HEK293 (cell line): ENCODE measurements around the gene DCLK1.

Experiments
- CTCF ChIA-PET: fragments of 350-600 bp; formaldehyde crosslinking; extraction: SDS; loops from one replicate; lab custom pipeline; 2021; ENCODE audit warnings: antibody characterized with exemption; lab: Yijun Ruan, JAX
- POLR2A ChIA-PET: fragments of 300-600 bp; formaldehyde crosslinking; extraction: SDS; loops from one replicate; lab custom pipeline; 2020; ENCODE audit warnings: antibody characterized with exemption, inconsistent platforms; lab: Yijun Ruan, JAX
- H3K27ac ChIP-seq: fragments of 200-500 bp; sonication (Bioruptor generic); 2 replicates; pipeline ENCODE4 v1.5.1; 2014; ENCODE audit warnings: low read depth, low read length, control low read depth, inconsistent platforms; ENCODE audit errors: extremely low read depth
- H3K36me3 ChIP-seq, 2 experiments: fragments of 200-500 bp in 1 of 2; sonication (Bioruptor generic) in 1 of 2; 1 replicate in 1 of 2; 2 replicates in 1 of 2; pipeline ENCODE4 v1.5.1; 2014 to 2017; ENCODE audit warnings: inconsistent platforms in 2 of 2, low read length in 2 of 2; ENCODE audit not compliant: control insufficient read depth in 2 of 2, insufficient read depth in 1 of 2
- H3K4me1 ChIP-seq: fragments of 200-500 bp; sonication (Bioruptor generic); 2 replicates; pipeline ENCODE4 v1.5.1; 2014; ENCODE audit warnings: mild to moderate bottlenecking, low read length, inconsistent platforms; ENCODE audit not compliant: control insufficient read depth, insufficient read depth
- H3K4me3 ChIP-seq: 2 replicates; pipeline ENCODE4 v1.5.1; 2011; ENCODE audit warnings: low read depth, mild to moderate bottlenecking, control low read depth, low read length, moderate library complexity
- H3K9me3 ChIP-seq: fragments of 200-500 bp; sonication (Bioruptor generic); 2 replicates; pipeline ENCODE4 v1.5.1; 2014; ENCODE audit warnings: low read depth, low read length, inconsistent platforms; ENCODE audit not compliant: control insufficient read depth, insufficient read depth
- KLF8 ChIP-seq: fragments of 450-650 bp; formaldehyde crosslinking; IDR thresholded peaks from 2 replicates; pipeline ENCODE4 v1.5.1; 2016; ENCODE audit warnings: missing biosample characterization, missing genetic modification characterization
- PRDM2 ChIP-seq: fragments of 450-650 bp; formaldehyde crosslinking; IDR thresholded peaks from 2 replicates; pipeline ENCODE4 v1.5.1; 2016; ENCODE audit warnings: missing biosample characterization, missing genetic modification characterization, borderline replicate concordance
- PRDM6 ChIP-seq: fragments of 450-650 bp; formaldehyde crosslinking; IDR thresholded peaks from 2 replicates; pipeline ENCODE4 v1.5.1; 2017; ENCODE audit warnings: missing biosample characterization, missing genetic modification characterization
- YY1 ChIP-seq: fragments of 450-650 bp; formaldehyde crosslinking; IDR thresholded peaks from 2 replicates; pipeline ENCODE4 v1.5.1; 2018; ENCODE audit warnings: missing biosample characterization, missing genetic modification characterization
- ZBTB21 ChIP-seq: fragments of 450-650 bp; formaldehyde crosslinking; IDR thresholded peaks from 2 replicates; pipeline ENCODE4 v1.5.1; 2017; ENCODE audit warnings: missing biosample characterization, missing genetic modification characterization
- ZBTB44 ChIP-seq: fragments of 450-650 bp; IDR thresholded peaks from 2 replicates; pipeline ENCODE4 v1.5.1; 2018; ENCODE audit warnings: missing biosample characterization, mild to moderate bottlenecking, missing genetic modification characterization
- ZNF10 ChIP-seq: fragments of 450-650 bp; formaldehyde crosslinking; IDR thresholded peaks from 2 replicates; pipeline ENCODE4 v1.5.1; 2017; ENCODE audit warnings: missing biosample characterization, missing genetic modification characterization
- ZNF133 ChIP-seq: fragments of 450-650 bp; formaldehyde crosslinking; IDR thresholded peaks from 2 replicates; pipeline ENCODE4 v1.5.1; 2016; ENCODE audit warnings: missing biosample characterization, missing genetic modification characterization
- ZNF140 ChIP-seq: fragments of 450-650 bp; formaldehyde crosslinking; IDR thresholded peaks from 2 replicates; pipeline ENCODE4 v1.5.1; 2016; ENCODE audit warnings: missing biosample characterization, missing genetic modification characterization
- ZNF16 ChIP-seq: fragments of 450-650 bp; formaldehyde crosslinking; IDR thresholded peaks from 2 replicates; pipeline ENCODE4 v1.5.1; 2016; ENCODE audit warnings: low read depth, missing biosample characterization, missing genetic modification characterization
- ZNF202 ChIP-seq: fragments of 450-650 bp; formaldehyde crosslinking; IDR thresholded peaks from 2 replicates; pipeline ENCODE4 v1.5.1; 2016; ENCODE audit warnings: missing biosample characterization, missing genetic modification characterization, borderline replicate concordance
- ZNF24 ChIP-seq: fragments of 450-650 bp; formaldehyde crosslinking; IDR thresholded peaks from 2 replicates; pipeline ENCODE4 v1.5.1; 2016; ENCODE audit warnings: missing biosample characterization, missing genetic modification characterization
- ZNF302 ChIP-seq: fragments of 450-650 bp; formaldehyde crosslinking; IDR thresholded peaks from 2 replicates; pipeline ENCODE4 v1.5.1; 2016; ENCODE audit warnings: missing biosample characterization, missing genetic modification characterization, low read depth
- ZNF335 ChIP-seq: fragments of 450-650 bp; formaldehyde crosslinking; conservative IDR thresholded peaks from 2 replicates; pipeline ENCODE4 v1.5.1; 2016; ENCODE audit warnings: missing biosample characterization, missing genetic modification characterization
- ZNF366 ChIP-seq: fragments of 450-650 bp; formaldehyde crosslinking; conservative IDR thresholded peaks from 2 replicates; pipeline ENCODE4 v1.5.1; 2016; ENCODE audit warnings: missing biosample characterization, missing genetic modification characterization
- ZNF416 ChIP-seq: fragments of 450-650 bp; formaldehyde crosslinking; IDR thresholded peaks from 2 replicates; pipeline ENCODE4 v1.5.1; 2016; ENCODE audit warnings: missing biosample characterization, missing genetic modification characterization
- ZNF426 ChIP-seq: fragments of 450-650 bp; formaldehyde crosslinking; IDR thresholded peaks from 2 replicates; pipeline ENCODE4 v1.5.1; 2017; ENCODE audit warnings: missing biosample characterization, missing genetic modification characterization, mild to moderate bottlenecking, inconsistent platforms, moderate library complexity
- ZNF555 ChIP-seq: fragments of 450-650 bp; formaldehyde crosslinking; conservative IDR thresholded peaks from 2 replicates; pipeline ENCODE4 v1.5.1; 2017; ENCODE audit warnings: missing biosample characterization, mild to moderate bottlenecking, missing genetic modification characterization, inconsistent platforms
- ZSCAN18 ChIP-seq: fragments of 450-650 bp; formaldehyde crosslinking; IDR thresholded peaks from 2 replicates; pipeline ENCODE4 v1.5.1; 2016; ENCODE audit warnings: missing biosample characterization, missing genetic modification characterization
- TF ChIP-seq, protein P1 (sequence below): fragments of 450-650 bp; formaldehyde crosslinking; IDR thresholded peaks from 2 replicates; pipeline ENCODE4 v1.5.1; 2016; ENCODE audit warnings: missing biosample characterization, missing genetic modification characterization

Gene DCLK1

DNA sequence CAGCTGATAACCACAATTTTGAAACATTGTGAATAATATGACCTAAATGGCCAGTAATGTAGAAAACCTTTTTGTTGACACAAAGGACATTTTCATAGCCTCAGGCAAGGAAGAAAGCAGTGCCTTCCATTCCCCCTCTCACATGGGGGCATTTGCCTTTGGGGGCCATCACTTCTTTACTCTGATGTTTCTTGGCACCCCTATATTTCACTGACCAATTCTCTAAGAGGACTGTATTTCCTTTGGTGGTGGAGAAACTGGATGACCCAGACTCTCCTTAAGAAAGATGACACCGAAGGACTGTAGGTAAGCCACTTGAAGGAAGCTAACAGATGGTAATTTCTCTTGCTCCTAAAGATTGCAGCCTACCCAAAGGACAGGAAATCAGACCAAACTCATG lies 254.6 kb downstream of the DCLK1 start:
- CTCF ChIA-PET = no interaction called here
- TF ChIP-seq, protein P1, sequence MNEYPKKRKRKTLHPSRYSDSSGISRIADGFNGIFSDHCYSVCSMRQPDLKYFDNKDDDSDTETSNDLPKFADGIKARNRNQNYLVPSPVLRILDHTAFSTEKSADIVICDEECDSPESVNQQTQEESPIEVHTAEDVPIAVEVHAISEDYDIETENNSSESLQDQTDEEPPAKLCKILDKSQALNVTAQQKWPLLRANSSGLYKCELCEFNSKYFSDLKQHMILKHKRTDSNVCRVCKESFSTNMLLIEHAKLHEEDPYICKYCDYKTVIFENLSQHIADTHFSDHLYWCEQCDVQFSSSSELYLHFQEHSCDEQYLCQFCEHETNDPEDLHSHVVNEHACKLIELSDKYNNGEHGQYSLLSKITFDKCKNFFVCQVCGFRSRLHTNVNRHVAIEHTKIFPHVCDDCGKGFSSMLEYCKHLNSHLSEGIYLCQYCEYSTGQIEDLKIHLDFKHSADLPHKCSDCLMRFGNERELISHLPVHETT = no peak
- TF ChIP-seq ZNF24 = no peak
- TF ChIP-seq YY1 (tag by site-specific recombination) = no peak
- TF ChIP-seq KLF8 = no peak
- no peak for TF ChIP-seq ZBTB21 (tag by site-specific recombination)
- POLR2A ChIA-PET = no interaction called here

GRCh38 chr13:35874704-35875103 lies 256.5 kb downstream of the DCLK1 start:
- TF ChIP-seq ZNF366 (tag by site-specific recombination) (no peak), ZNF140 (tag by site-specific recombination) (no peak), ZNF16 (tag by site-specific recombination) (no peak), PRDM2 (tag by site-specific recombination) (no peak), ZBTB21 (tag by site-specific recombination) (no peak), ZNF335 (no peak), ZBTB44 (tag by site-specific recombination) (no peak), ZNF202 (tag by site-specific recombination) (no peak), ZNF10 (tag by site-specific recombination) (no peak), ZNF416 (tag by site-specific recombination) (no peak), PRDM6 (tag by site-specific recombination) (no peak), ZNF133 (tag by site-specific recombination) (no peak), ZSCAN18 (tag by site-specific recombination) (no peak), ZNF555 (tag by site-specific recombination) (no peak), ZNF302 (tag by site-specific recombination) (no peak), ZNF426 (tag by site-specific recombination) (no peak)
- ChIA-PET CTCF (interaction anchor here (0.6 kb wide), 1 partner anchor 85 kb away, joined by 3 read pairs; no protein-coding TSS in a partner anchor), POLR2A (no interaction called here)
- Histone ChIP-seq H3K27ac (no peak overlapping the region), H3K9me3 (no peaks in the 10 kb centered on the region), H3K36me3 (no peaks in the 10 kb centered on the region), H3K4me3 (no peak overlapping the region), H3K4me1 (0 out of 2 replicates have a peak, but pooled peaks cover 2% of the 10 kb centered on the region)

More for the DNA sequence above, 254.6 kb downstream of the DCLK1 start:
- Histone ChIP-seq H3K27ac (no peak overlapping the region), H3K4me1 (0 out of 2 replicates have a peak, but pooled peaks cover 2% of the 10 kb centered on the region), H3K9me3 (no peaks in the 10 kb centered on the region), H3K4me3 (no peak overlapping the region), H3K36me3 (no peaks in the 10 kb centered on the region)
